HG02759 (cell line): ENCODE data around the gene DNAAF5.
A peak's percentile ranks its signal among the peaks of the same experiment; 100 is the strongest.

Source experiments
- ATAC-seq: cut with Tn5 transposase; IDR thresholded peaks from one replicate; pipeline ENCODE4 v1.9.1; 2021; ENCODE audit warnings: mild to moderate bottlenecking, moderate library complexity; ENCODE audit not compliant: unreplicated experiment

The DNAAF5 gene

DNA sequence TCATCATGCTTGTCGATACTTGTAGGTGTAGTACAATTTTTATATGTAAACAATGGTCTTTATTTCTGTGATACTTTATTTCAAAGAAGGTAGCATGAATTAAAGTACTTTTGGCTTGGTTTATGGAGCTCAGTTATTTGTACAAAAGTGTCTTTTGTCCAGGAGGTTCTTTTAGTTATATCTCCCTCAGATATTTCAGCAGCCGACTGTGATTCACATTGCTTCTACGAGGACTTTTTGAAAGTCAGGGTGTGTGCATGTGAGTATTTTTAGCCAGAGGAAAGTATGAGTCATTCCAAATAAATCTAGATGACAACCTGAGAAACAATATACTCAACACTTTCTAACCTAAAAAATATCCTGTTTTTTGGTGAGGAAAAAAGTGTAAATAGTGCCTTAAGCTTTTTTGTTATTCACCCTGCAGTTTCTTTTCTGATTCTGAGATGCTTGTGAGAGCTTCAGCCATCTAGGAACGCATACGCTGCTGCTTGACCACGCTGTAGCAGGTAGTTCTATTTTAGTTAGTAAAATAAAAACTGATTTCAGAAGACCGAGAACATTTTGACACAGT is 105.2 kb downstream of the DNAAF5 start:
- ATAC-seq: peak; percentile 56

DNA sequence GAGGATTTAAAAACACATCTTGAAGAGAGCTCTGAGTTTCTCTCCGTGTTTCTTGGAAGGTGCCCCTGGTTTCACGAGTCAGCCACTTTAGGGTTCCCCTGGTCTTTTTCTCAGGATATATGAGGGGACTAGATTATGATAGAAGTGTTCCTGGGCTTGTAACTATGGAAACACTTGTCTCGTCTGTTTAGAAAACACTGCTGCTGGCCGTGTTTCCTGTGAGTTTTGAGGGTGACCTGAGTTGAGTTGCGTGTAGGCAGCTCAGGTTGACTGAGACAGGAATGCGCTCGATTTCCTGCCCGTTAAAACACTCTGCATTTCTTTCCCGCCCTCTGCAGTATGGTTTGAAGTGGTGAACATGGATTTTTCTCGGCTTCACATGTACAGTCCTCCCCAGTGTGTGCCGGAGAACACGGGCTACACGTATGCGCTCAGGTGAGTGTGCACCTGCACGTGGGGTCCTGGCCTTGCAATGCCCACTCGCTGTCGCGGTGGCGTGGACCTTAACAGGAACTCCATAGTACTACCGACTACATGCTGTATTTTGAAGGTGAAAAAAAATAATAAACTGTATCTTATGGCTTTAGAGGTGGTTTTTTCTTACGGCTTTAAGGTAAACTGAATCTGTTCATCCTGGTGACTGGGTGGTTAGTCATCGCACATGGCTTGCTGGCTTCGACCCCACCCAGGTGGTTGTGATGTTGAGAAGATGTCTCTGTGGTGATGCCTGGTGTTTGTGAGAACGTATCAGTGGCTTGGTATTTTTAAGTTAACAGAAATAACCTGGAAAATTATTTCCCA is 105.9 kb downstream of the DNAAF5 start, which contains the start of gene SUN1:
Gene SUN1, plus strand, starts transcription at position 310 of the 801 bp plus-strand sequence. Its CDS starts 49 bp downstream, at position 359.
- peak; percentile 49 for ATAC-seq

DNA sequence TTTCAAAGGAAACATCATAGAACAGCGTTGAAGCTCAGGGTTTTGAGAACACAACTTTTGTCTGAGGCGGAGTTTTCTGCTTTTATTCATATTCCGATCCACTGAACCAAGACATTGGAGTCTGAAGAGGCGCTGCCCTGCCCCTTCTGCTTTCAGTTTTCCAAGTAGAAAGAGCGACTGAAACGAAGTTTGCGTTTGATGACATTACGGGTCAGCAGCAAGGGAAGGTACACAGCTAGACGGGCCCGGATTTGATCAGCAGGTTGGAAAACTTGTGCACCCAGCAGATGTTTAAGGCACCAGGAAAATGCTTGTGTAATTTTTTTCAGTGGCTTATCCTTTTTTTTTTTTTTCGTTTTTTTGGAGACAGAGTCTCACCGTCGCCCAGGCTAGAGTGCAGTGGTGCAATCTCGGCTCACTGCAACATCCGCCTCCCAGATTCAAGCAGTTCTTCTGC is 106.5 kb downstream of the DNAAF5 start:
- ATAC-seq: no peak

DNA sequence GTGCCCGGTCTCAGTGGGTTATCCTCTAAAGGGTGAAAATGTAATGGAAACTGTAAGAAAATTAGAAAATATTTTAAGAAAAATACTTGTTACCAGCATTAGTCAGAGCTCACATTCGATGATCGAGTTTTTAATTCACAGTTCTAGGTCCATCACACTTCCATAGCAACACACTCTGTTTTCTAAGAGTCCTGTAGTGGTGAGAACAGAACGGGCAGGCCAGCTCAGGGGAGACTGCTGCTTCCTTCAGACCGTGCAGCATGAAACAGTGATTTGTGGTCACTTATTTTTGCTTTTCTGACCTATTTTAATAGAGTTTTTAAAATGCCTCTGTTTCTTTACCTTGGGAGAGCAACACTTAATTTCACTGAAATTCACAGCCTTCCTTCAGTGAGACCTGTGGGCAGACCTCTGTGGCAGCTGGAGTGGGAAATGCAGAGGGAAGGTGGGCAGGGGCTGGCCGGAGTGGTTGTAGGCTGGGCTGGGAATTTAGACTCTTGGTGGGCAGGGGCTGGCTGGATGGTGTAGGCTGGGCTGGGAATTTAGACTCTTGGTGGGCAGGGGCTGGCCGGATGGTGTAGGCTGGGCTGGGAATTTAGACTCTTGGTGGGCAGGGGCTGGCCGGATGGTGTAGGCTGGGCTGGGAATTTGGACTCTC is 107.2 kb downstream of the DNAAF5 start:
- no peak for ATAC-seq

DNA sequence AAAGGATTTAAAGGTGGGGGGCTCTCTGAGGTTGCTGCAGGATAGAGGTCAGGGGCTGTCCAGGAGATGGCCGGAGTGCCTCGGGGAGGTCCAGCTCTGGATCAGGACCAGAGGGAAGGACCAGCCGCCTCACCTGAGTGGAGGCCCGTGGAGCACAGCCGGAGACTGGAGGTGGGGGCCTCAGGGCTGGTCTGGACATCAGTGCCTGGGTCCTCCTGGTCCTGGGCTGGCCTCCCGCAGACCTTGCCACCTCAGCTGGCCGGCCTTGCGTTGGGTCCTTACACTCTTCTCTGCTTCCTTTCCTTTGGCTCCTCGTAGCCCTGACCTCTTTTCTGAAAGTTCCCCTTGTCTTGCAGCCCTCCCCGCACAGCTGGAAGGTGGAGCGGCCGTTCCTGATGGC is 107.8 kb downstream of the DNAAF5 start:
- no peak for ATAC-seq

DNA sequence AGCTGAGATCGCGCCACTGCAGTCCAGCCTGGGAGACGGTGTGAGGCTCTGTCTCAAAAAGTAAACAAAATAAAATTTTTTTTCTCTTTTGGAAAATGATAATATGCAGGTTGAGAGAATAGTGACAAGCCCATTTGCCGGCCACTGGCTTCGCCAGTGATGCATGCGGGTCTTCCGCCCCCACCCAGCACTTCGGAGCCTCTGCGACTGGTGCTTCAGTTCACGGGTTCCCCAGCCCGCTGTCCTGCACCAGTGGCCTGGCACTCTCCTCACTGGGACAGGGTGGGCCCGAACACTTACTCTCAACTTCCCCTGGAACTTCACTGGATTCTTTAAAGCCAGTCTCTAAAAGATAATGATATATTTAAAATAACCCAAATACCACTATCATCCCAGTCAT is 108.5 kb downstream of the DNAAF5 start:
- no peak for ATAC-seq

DNA sequence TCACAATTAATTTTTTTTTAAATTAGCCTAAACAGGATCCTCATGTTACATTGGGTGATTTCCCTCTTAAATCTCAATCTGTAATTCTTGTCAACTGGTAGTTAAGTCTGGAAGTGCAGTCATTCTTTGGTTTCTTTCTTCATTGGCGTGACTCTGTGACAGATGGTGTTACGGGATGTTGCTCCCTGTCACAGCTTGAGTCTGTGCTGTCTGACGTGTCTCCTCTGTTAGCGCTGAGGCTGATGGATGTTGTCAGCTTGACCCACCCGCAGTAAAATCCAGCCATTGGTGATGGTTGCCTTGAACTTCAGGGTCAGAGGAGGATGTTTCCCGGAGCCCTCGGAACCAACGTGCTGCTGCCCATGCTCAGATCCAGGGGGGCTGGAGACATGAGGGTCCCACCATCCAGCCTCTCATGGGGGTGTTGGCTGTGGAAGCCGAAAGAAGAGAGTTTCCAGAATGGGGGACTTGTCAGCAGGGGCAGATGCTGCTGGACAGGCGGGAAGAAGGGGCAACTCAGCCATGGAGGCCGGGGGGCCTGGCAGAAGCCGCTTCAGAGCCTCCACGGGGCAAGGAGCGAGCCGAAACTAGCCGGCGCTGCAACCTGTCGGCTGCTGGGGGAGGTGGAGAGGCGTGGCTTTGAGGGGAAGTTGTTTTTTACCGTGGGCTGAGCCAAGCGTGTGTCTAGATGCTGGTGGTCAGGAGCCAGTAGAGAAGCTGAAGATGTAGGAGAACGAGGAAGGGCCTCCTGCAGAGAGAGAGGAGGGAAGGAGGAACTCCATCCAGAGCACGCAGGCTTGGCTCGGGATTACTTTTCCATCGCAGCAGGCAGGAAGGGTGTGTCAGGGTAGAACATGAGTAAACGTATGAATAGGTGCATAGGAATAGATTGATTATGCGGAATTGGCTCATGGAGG is 109.2 kb downstream of the DNAAF5 start:
- no peak for ATAC-seq
